Cardiac muscle cell (in vitro differentiated cells and primary cell): Measurements from ENCODE around the gene NME7. TPM values are rescaled to one million over a fixed set of nuclear protein-coding genes. Genes with fewer than 3 reads are reported as not detected.

Experiments used
- DNase-seq, 2 donors: peaks; one replicate each; pipeline versions ENCODE4 v3.0.0 to v3.0.0-alpha.2; 2010 to 2017; ENCODE audit warnings: low read depth in 1 of 2, low spot score in 1 of 2
- H3K27ac ChIP-seq: fragments of 200-600 bp; sonication (generic); 2 replicates; pipeline ENCODE4 v1.5.1; 2016
- H3K27me3 ChIP-seq: fragments of 200-600 bp; sonication (generic); 2 replicates; pipeline ENCODE4 v1.6.0; 2016; ENCODE audit warnings: control low read depth
- H3K36me3 ChIP-seq: fragments of 200-600 bp; sonication (generic); 2 replicates; pipeline ENCODE4 v1.5.1; 2016; ENCODE audit warnings: control low read depth
- H3K4me1 ChIP-seq: fragments of 200-600 bp; sonication (generic); 2 replicates; pipeline ENCODE4 v1.8.1; 2017; ENCODE audit warnings: low read depth, mild to moderate bottlenecking, mixed run types
- H3K4me3 ChIP-seq: fragments of 200-600 bp; sonication (generic); 2 replicates; pipeline ENCODE4 v1.5.1; 2016; ENCODE audit warnings: mild to moderate bottlenecking
- H3K9me3 ChIP-seq: fragments of 200-600 bp; sonication (generic); 2 replicates; pipeline ENCODE4 v1.5.1; 2017; ENCODE audit warnings: low read depth, mild to moderate bottlenecking, control low read depth
- CTCF ChIP-seq: IDR thresholded peaks from 2 replicates; pipeline ENCODE4 v1.5.1; 2012; ENCODE audit warnings: low read depth, mild to moderate bottlenecking, low read length
- polyA plus RNA-seq: library from polyadenylated mRNA; unstranded; fragments of >200 nt; fragmentation: Nextera tagmentation; extraction: Ambion mirVana; gene quantifications from 2 replicates; pipeline ENCODE4 v1.2.1, GENCODE V29; 2016
- total RNA-seq: library from RNA; depleted of rRNA; stranded (reverse); fragments of >200 nt; gene quantifications from 2 replicates; pipeline ENCODE4 v1.2.3, GENCODE V29; 2016

Gene NME7
- total and polyA plus RNA-seq, 2 experiments from 2014 or later = 10.1 to 110 TPM

- TF ChIP-seq CTCF = no peak
- Histone ChIP-seq H3K9me3 (no peaks in the 10 kb centered on the region), H3K27me3 (no peaks in the 10 kb centered on the region), H3K27ac (no peak overlapping the region), H3K4me3 (no peak overlapping the region), H3K36me3 (no peaks in the 10 kb centered on the region), H3K4me1 (peaks cover 9% of the 10 kb centered on the region)
- DNase-seq = peak in 1 of 2 donors; percentile 6
Measured at GRCh38 chr1:169240449-169241232, 127.0 kb downstream of the NME7 start.

GRCh38 chr1:169236880-169237279 lies 130.7 kb downstream of the NME7 start:
- no peak overlapping the region for H3K27ac ChIP-seq
- no peak for TF ChIP-seq CTCF
- no peak for DNase-seq

GRCh38 chr1:169236143-169236542 lies 131.5 kb downstream of the NME7 start:
- Histone ChIP-seq H3K4me3 (no peak overlapping the region), H3K4me1 (peaks cover 8% of the 10 kb centered on the region), H3K27ac (no peak overlapping the region), H3K36me3 (no peaks in the 10 kb centered on the region), H3K27me3 (no peaks in the 10 kb centered on the region), H3K9me3 (no peaks in the 10 kb centered on the region)
- TF ChIP-seq CTCF = no peak
- DNase-seq = peak in 1 of 2 donors; percentile 40

More at GRCh38 chr1:169236880-169237279, 130.7 kb downstream of the NME7 start:
- Histone ChIP-seq H3K4me3 (no peak overlapping the region), H3K9me3 (no peaks in the 10 kb centered on the region), H3K36me3 (no peaks in the 10 kb centered on the region), H3K4me1 (peaks cover 9% of the 10 kb centered on the region), H3K27me3 (no peaks in the 10 kb centered on the region)

GRCh38 chr1:169235568-169235967 lies 132.0 kb downstream of the NME7 start:
- Histone ChIP-seq H3K27ac (no peak overlapping the region), H3K4me3 (no peak overlapping the region), H3K27me3 (no peaks in the 10 kb centered on the region), H3K4me1 (peaks cover 2% of the 10 kb centered on the region), H3K9me3 (no peaks in the 10 kb centered on the region), H3K36me3 (no peaks in the 10 kb centered on the region)
- TF ChIP-seq CTCF = no peak
- no peak for DNase-seq

- Histone ChIP-seq H3K4me3 (no peak overlapping the region), H3K36me3 (no peaks in the 10 kb centered on the region), H3K4me1 (no peaks in the 10 kb centered on the region), H3K27ac (no peak overlapping the region), H3K9me3 (no peaks in the 10 kb centered on the region), H3K27me3 (no peaks in the 10 kb centered on the region)
- DNase-seq = no peak
- no peak for TF ChIP-seq CTCF
Measured at GRCh38 chr1:169234780-169235179, 132.8 kb downstream of the NME7 start.
